ENCODE results near the gene PGA3.
A peak's percentile ranks its signal among the peaks of the same experiment; 100 is the strongest.
"Not testable (repeated sequence)": the region's sequence is repeated elsewhere in the genome, so short reads cannot be mapped to it uniquely, and the experiment has no call there.

The PGA3 gene

DNA sequence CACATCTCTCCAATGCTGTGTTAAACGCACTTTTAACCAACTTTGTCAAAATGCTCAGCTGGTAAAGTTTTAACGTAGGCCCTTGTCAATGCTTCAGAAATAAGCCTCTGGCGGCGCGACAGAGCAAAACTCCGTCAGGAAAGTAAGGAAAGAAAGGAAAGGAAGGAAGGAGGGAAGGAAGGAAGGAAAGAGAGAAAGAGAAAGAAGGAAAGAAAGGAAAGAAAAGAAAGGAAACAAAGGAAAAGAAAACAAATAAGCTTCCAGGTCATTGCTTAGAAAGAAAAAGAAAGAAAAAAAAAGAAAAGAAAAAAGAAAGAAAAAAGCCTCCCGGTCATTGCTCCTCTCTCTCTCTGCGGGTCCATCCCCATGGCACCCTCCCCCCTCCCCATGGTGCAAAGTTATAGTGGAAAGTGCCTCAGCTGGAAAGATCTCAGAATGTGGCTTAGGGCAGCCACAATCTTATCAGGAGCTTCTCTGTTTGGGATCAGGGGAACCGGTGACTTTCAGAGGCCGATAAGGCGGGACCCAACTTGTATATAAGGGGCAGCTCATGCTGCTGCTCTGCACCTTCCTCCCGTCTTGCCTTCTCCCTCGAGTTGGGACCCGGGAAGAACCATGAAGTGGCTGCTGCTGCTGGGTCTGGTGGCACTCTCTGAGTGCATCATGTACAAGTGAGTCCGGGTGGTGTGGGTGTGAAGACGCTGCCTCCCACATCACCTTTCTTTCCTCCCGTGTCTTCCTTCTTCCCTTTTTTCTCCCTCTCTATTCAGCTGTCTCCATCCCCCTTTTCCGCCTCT is at the start of gene PGA3:
TSS of gene PGA3 (plus strand) at position 566 of the 797 bp plus-strand sequence. CDS start at position 616, 50 bp downstream.
- DNase-seq: not testable (repeated sequence)

DNA sequence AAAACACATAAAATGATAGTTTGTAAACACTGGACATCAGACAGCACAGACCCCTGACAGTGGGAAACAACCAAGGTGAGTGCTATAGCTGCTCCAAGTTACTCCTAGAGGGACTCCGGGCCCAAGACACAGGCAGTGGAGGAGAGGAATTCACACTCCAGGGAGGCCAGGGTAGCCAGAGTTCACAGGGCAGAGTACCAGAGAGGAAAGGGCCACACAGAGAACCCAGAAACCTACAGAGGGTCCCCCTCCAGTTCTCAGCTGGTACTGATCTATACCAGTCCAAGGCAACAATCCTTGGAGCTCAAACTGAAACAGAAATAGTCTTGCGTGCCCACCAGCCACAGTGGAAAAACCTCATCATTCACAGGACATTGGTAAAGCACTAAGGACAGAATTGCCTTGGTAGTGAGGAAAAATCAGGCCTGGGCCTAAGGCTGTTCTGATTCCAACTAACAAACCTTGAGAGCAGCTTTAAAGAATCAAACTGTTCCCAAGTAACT is 49.7 kb upstream of the PGA3 start:
- no peak for DNase-seq

DNA sequence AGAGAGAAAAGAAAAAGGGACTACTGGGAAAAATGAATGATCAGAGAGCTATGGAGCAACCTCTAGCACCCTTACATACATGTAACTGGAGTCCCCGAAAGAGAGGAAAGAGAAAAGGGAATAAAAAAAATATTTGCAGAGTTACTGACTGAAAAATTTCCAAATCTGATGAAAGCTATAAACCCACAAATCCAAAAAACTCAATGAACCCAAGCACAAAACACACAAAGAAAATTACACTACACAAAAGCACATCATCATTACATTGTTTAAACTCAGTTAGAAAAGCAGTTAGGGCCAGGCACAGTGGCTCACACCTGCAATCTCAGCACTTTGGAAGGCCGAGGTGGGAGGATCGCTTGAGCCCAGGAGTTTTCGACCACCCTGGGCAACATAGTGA is 48.8 kb upstream of the PGA3 start:
- DNase-seq: no peak

DNA sequence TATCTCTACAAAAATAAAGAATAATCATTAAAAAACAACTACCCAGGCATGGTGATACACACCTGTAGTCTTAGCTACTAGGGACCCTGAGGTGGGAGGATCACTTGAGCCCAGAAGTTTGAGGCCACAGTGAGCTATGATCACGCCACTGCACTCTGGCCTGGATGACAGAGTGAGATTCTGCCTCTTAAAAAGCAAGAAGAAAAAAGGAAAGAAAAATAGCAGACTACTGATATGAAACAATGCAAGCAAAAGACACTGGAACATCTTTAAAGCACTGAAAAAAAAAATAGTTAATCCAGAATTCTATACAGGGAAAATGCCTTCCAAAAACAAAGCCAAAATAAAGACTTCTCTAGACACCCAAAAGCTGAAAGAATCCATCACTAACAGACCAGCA is 48.0 kb upstream of the PGA3 start:
- DNase-seq: no peak

DNA sequence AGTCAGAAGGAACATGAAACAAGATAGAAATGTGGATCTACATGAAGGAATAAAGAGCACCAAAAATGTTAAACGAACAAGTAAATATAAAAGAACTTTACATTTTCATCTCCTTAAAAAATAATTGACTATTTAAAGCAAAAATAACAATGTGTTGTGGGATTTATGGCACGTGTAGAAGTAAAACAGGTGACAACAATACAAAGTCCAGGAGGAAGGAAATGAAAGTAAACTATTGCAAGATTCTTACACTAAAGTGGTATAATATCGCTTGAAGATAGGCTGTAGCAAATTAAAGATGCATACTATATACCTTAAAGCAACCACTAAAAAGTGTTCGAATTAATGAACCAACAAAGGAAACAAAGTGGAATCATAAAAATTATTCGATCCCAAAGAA is 47.6 kb upstream of the PGA3 start:
- DNase-seq: no peak

DNA sequence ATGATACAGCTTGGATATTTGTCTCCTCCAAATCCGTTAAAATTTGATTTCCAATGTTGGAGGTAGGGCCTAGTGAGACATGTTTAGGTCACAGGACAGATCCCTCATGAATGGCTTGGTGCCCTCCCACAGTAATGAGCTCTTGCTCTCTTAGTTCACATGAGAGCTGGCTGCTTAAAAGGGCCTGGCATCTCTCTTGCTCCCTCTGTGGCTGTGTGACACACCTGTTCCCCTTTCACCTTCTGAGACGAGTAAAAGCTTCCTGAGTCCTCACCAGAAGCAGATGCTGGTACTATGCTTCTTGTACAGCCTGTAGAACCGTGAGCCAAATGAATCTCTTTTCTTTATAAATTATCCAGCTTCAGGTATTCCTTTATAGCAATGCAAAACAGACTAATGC is 45.6 kb upstream of the PGA3 start:
- no peak for DNase-seq

DNA sequence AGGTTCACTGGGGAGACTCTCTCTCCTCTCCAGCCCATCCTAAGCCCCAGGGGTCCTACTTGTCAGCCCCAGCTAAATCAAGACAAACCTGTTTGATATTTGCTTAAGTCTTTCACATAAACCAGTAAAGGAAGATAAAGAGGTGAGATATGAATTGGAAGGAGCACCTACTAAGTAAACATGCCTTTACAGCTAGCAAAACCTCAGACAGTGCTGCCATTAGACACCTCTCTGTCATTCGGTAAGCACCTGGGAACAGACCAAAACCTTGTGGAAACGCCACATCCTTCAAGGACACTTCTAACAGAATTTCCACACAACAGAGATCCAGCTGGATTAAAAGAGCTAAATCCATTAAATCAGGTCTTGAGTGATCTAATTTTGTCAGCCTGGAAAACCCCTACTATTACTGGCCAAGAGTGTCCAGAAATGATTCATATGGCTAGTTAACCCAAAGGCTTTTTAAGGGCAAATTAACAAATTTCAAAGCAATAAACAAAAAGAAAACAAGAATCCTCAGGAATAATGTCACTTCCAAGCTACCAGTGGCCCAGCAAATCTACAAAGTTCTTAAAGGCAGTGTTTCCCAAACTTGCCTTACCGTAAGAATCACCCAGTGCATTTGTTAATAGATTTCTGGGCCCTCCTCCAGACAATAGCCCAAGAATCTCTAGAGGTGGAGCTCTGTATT is 44.5 kb upstream of the PGA3 start:
- DNase-seq: no peak

DNA sequence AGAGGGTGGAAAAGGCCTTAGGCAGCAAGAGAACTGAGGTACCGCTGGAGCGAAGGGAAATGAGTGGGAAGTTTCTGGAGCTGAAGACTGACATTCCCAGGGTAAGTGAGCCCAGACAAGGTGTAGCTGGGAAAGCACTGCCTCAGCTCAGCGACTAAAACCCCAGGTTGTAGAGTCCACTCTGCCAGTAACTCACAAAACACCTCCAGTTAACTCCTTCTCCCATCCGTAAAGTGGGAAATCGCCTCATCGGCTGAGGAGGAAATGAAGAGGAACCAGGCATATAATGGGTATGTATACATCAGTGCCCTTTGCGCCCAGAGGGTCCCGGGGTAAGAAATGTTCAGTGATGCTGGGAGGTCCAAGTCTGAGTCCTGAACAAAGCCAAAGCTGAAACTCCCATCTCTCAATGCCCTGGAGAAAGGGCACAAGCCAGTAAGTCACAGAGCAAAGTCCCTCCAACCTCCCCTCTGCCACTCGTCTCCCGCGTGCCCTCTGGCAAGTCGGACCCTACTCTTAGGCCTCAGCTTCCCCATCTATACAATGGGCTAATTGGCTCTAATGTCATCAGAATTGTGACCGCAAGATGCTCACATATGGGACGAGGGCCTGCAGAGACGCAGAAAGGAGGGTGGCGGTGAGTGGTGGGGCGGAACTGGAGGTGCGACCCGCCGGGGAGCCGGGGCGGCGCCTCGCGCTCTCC is 42.7 kb upstream of the PGA3 start:
- peak; percentile 17 for DNase-seq

DNA sequence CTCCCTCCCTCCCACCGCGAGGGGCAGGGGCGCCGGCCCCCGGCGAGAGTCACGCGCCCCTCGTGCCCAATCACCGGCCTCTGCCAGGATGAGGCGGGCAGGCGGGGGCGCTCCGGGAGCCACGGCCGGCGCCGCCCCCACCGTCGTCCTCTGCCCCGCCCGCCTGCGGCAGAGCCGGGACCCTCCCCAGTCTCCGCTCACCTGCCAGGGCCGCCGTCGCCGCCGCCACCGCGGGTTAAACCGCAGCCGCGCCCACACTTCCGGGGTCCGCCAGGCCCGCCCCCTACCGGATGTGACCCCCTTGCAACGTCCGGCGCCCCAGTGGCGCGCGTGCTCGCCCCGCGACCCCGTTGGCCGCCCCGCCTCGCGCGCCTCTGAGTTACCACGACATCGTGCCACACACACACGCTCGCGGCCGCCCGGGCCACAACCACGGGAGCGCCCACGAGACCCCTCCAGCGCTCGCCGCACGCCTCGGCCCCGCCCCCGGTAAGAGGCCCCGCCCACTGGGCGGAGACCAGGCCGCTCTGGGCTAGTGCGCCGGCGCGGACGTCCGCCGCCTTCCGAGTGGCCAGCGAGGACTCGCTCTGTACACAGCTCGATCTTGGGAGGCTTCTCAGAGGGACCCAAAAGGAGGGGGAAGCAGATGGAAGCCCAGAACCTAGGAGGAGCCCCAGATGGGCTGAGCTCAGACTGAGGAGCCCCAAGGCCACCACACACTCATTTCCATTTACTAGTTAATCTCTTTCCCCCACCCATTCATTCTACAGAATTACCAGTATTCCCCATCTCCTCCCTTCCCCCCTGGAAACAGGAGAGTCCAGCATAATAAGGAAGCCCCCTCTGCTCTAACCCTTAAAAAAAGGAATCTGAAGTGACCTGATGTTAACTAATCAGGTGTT is 41.9 kb upstream of the PGA3 start, which contains the start of gene VPS37C:
TSS of gene VPS37C (minus strand) at position 237 of the 902 bp plus-strand sequence. CDS start 22,597 bp downstream, outside the sequence.
- peak; percentile 86 for DNase-seq

DNA sequence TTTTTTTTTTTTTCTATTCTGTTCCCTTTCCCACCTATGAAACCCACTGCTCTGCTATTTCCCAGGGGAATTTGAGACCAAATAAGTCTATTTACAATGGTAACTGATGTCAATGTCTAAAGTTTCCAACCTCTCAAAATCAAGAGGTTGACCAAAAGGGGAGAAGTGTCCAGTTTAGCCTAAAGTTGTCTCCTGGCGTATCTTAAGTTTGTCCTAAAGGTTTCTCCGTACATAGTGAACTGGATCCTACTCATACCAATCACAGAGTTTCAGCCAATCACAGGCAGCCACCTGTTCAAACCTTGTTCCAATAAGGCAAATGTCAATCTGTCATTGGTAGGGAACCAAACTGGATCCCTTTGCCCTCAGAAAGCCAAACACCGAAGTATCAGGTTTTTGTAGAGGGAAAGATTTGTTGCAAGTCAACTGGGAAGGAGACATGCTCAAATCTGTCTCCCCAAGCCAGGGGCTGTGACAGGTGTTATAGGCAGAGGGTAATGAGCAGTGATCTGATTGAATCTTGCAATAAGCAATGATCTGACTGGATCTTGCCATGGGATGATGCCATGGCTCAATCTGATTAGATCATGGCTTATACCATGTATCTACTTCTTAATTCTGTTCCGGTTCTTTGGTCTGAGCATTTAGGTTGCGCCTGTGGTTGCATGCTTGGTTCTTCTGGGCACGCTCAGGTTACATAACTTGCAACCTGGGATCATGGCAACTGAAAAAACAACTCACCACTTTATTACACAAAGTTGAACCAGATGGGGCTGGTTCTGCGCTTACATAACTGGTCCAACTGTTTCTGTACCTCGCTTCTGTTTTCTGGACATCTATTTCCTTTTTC is 41.0 kb upstream of the PGA3 start:
- peak; percentile 40 for DNase-seq

DNA sequence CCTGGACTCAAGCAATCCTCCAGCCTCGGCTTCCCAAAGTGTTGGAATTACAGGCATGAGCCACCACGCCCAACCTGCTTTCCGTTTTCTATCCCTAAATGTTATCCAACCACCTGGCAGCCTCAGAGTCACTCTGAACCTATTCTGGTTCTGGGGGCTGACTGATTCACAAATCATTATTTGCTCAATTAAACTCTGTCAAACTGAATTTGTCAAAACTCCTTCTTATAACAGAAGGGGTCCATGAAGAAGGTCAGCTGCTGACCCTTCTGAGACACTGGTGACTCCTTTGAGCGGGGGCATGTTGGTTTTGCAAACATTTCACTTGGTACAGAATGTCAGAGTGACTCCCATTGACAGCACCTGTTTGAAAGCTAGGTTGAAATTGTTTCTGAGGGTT is 40.3 kb upstream of the PGA3 start:
- no peak for DNase-seq

DNA sequence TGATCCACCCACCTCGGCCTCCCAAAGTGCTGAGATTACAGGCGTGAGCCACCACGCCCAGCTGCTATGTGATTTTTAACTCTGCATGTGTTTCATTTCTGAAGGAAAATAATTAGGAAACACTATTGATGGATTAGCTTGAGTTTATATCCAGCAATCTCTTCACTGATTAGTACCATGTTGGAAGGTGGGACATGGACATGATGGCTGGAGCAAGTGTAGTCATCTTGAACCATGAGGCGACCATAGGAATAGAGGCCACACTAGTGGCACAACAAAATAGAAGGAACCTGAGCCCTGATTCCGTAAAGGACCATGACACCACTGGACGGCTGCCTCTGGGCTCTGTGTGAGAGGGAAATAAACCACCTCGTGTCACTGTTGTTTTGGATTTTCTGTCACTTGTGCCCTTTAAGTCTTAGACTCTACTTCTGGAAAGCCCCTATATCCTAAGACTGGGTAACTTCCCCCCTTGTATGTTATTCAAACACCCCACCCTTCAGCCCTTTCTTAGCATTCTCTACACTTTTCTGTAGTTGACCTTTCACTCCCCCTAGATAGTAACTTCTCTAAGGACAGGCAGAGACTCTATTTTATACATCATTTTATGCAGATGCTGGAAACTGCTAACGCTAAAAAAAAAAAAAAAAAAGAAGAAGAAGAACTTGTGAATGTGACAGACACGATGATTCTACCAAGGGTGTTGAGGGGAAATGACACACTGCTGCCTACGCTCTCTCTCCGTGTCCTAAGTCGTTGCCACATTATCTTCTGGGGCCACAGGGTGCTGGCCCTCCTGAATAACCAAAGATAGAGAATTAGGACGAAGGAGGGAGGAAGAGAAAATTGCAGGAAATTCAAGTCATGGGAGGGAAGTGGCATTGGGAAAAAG is 39.4 kb upstream of the PGA3 start:
- DNase-seq: no peak

DNA sequence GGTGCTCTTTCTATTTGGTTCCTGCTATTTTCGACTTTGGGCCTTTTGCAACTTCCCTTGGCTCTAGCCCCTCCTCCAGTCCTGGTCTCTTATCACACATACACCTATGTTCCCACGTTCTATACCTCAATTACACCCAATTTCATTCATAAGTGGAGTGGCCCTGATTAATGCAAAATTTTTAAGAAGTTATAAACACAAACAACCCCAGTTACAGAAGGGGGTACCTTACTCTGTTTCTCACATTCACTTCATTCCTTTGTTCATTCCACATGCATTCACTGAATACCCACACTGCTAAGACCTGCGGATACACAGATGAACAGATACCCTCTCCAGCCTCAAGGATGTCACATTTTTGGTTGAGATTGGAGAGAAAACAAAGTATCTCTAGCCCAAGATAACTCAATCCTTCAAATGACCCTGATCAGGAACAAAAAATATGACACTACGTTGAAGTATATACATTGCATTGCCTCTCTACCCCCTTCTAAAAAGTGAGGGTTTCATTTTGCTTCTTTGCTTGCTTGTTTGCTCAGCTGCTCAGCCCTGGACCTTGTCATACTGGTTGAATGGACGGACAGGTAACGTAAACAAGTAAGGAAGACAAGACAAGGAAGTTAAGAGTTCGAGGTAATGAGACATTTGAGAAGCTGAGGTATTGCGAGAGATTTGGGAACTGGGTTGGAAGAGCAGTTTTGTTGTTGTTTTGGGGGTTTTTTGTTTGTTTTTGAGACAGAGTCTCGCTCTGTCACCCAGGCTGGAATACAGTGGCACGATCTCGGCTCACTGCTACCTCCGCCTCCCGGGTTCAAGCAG is 38.5 kb upstream of the PGA3 start:
- DNase-seq: no peak

DNA sequence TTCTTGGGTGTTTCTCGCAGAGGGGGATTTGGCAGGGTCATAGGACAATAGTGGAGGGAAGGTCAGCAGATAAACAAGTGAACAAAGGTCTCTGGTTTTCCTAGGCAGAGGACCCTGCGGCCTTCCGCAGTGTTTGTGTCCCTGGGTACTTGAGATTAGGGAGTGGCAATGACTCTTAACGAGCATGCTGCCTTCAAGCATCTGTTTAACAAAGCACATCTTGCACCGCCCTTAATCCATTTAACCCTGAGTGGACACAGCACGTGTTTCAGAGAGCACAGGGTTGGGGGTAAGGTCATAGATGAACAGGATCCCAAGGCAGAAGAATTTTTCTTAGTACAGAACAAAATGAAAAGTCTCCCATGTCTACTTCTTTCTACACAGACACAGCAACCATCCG is 37.5 kb upstream of the PGA3 start:
- DNase-seq: not testable (repeated sequence)

DNA sequence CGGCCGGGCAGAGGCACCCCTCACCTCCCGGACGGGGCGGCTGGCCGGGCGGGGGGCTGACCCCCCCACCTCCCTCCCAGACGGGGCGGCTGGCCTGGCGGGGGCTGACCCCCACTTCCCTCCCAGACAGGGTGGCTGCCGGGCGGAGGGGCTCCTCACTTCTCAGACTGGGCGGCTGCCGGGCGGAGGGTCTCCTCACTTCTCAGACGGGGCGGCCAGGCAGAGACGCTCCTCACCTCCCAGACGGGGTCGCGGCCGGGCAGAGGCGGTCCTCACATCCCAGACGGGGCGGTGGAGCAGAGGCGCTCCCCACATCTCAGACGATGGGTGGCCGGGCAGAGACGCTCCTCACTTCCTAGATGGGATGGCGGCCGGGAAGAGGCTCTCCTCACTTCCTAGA is 37.0 kb upstream of the PGA3 start:
- DNase-seq: not testable (repeated sequence)

DNA sequence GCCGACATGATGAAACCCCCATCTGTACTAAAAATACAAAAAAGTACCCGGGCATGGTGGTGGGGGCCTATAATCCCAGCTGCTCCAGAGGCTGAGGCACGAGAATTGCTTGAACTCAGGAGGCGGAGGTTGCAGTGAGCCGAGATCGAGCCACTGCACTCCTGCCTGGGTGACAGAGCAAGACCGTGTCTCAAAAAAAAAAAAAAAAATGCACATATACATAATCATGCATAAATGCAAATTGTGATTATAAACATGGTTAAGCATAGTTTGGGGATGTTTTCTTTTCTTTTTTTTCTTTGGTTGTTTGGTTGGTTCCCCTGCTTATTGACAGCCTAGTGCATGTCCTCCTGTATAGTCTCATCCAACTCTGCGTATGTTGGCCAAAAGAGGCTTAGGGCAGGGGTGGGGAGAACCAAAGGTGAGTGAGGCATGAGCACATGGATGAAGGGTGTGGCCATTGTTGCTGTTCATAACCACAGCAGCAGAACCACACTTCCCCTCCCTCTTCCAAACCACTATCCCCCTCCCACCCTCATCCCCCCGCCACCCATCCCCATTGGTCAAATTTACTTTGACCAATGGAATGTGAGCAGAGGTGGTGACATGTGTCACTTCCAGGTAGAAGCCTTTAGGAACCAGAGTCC is 35.1 kb upstream of the PGA3 start:
- DNase-seq: no peak

DNA sequence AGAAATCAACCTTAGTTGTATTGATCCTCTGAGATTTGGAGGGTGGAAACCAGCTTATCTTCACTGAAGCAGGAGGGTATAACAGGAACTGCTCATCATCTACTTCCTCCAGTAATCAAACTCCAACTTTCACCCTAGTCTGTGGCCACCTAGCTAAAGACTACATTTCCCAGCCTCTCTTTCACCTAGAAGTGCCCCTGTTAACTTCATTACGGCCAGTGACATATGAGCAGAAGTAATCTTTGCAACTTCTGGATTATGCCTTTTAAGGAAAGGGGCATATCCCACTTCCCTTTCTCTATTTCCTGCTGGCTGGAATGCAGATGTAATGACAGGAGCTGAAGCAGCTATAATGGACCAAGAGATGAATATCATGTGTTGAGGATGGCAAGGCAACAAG is 34.5 kb upstream of the PGA3 start:
- no peak for DNase-seq

DNA sequence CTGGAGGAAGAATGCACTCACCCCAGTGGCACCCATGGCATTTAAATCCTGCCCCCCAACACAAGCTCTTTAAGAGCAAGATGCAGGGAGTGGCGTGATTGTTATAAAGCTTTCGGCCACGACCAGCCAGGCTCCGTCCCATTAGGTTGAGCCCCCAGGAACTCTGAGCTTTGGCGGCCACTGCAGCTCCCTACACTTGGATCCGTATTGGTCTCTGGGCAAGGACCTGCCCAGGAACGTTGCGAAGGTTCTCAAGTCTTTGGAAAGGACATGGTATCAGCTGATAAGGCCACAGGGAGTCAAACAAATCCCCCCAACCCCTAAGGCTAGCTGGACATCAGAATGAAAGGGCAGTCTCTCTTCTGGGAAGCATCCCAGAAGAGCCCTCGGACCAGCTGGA is 32.7 kb upstream of the PGA3 start:
- no peak for DNase-seq

DNA sequence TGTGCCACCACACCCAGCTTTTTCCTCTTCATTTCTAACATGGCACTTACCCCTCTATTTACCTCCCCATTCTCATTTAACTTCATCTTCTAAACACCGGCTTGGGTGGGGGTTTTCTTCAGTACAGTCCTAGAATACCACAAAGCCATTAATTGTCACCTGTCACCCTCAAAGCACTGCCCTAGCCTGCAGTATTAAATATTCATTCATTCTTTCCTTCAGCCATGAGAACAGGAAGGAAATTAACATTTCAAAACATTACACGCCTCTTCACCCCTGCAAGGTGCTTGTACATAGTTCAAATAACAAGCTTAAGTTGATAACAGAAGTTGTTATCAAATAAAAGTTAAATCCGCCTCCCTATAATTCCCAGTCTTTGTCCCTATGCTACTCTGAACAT is 31.4 kb upstream of the PGA3 start:
- DNase-seq: no peak

Data from NCI-H2227 treated with DMSO at 0.1 percent for 48 hours (cell line).